HG02623 (cell line): ENCODE measurements around the gene DBNL.
A peak's percentile ranks its signal among the peaks of the same experiment; 100 is the strongest.
"Not testable (repeated sequence)": the region's sequence is repeated elsewhere in the genome, so short reads cannot be mapped to it uniquely, and the experiment has no call there.

Source experiments
- ATAC-seq: cut with Tn5 transposase; IDR thresholded peaks from one replicate; pipeline ENCODE4 v1.9.1; 2021; ENCODE audit warnings: moderate library complexity; ENCODE audit not compliant: unreplicated experiment

DBNL gene

GRCh38 chr7:44044315-44045225 lies at the start of gene DBNL:
DBNL (plus strand) TSS chr7:44044702; CDS start chr7:44044738, 36 bp downstream.
- ATAC-seq, result peak; percentile 61

GRCh38 chr7:43997532-43997931 lies 47.0 kb upstream of the DBNL start, which contains the start of gene SPDYE1:
SPDYE1 (plus strand) TSS chr7:43997897; CDS start chr7:43999950, 2,053 bp downstream.
- not testable (repeated sequence) for ATAC-seq

- ATAC-seq, result not testable (repeated sequence)
Measured at GRCh38 chr7:44012081-44012480, 32.4 kb upstream of the DBNL start.

- not testable (repeated sequence) for ATAC-seq
Measured at GRCh38 chr7:44015090-44015489, 29.4 kb upstream of the DBNL start.

- peak; percentile 90 for ATAC-seq
Measured at GRCh38 chr7:44018857-44019807, 25.4 kb upstream of the DBNL start.

- not testable (repeated sequence) for ATAC-seq
Measured at GRCh38 chr7:44019825-44020224, 24.7 kb upstream of the DBNL start.

GRCh38 chr7:44022069-44022468 lies 22.4 kb upstream of the DBNL start:
- ATAC-seq, result not testable (repeated sequence)

- not testable (repeated sequence) for ATAC-seq
Measured at GRCh38 chr7:44022796-44023467, 21.6 kb upstream of the DBNL start.

- not testable (repeated sequence) for ATAC-seq
Measured at GRCh38 chr7:44029433-44029832, 15.1 kb upstream of the DBNL start.

GRCh38 chr7:44030029-44030428 lies 14.5 kb upstream of the DBNL start:
- ATAC-seq, result not testable (repeated sequence)

GRCh38 chr7:44031319-44031718 lies 13.2 kb upstream of the DBNL start:
- ATAC-seq, result not testable (repeated sequence)

- ATAC-seq, result not testable (repeated sequence)
Measured at GRCh38 chr7:44032031-44032430, 12.5 kb upstream of the DBNL start.

GRCh38 chr7:44033971-44034844 lies 10.3 kb upstream of the DBNL start:
- not testable (repeated sequence) for ATAC-seq

GRCh38 chr7:44036364-44036763 lies 8.1 kb upstream of the DBNL start:
- not testable (repeated sequence) for ATAC-seq

GRCh38 chr7:44037951-44038350 lies 6.6 kb upstream of the DBNL start:
- not testable (repeated sequence) for ATAC-seq

- ATAC-seq, result not testable (repeated sequence)
Measured at GRCh38 chr7:44038553-44038952, 5.9 kb upstream of the DBNL start.

GRCh38 chr7:44038961-44039558 lies 5.4 kb upstream of the DBNL start:
- peak; percentile 69 for ATAC-seq

GRCh38 chr7:44039800-44040492 lies 4.6 kb upstream of the DBNL start:
- ATAC-seq, result not testable (repeated sequence)

- peak; percentile 39 for ATAC-seq
Measured at GRCh38 chr7:44040493-44040891, 4.0 kb upstream of the DBNL start.
